GM18505 (cell line): ENCODE measurements around the gene WBP1L.
"Not testable (repeated sequence)": the region's sequence is repeated elsewhere in the genome, so short reads cannot be mapped to it uniquely, and the experiment has no call there.

Source experiments
- ATAC-seq: cut with Tn5 transposase; IDR thresholded peaks from one replicate; pipeline ENCODE4 v1.9.1; 2021; ENCODE audit not compliant: unreplicated experiment
- POLR2A ChIP-seq: IDR thresholded peaks from 4 replicates; pipeline ENCODE4 v1.6.1; 2011; ENCODE audit warnings: borderline replicate concordance; ENCODE audit not compliant: insufficient read depth, insufficient read length; ENCODE audit errors: extremely low read depth

The WBP1L gene

GRCh38 chr10:102735065-102735562 lies 8.6 kb upstream of the WBP1L start:
- no peak for TF ChIP-seq POLR2A
- no peak for ATAC-seq

GRCh38 chr10:102738692-102739121 lies 5.0 kb upstream of the WBP1L start:
- TF ChIP-seq POLR2A, result no peak
- ATAC-seq, result no peak

GRCh38 chr10:102740229-102740628 lies 3.5 kb upstream of the WBP1L start:
- no peak for ATAC-seq
- no peak for TF ChIP-seq POLR2A

DNA sequence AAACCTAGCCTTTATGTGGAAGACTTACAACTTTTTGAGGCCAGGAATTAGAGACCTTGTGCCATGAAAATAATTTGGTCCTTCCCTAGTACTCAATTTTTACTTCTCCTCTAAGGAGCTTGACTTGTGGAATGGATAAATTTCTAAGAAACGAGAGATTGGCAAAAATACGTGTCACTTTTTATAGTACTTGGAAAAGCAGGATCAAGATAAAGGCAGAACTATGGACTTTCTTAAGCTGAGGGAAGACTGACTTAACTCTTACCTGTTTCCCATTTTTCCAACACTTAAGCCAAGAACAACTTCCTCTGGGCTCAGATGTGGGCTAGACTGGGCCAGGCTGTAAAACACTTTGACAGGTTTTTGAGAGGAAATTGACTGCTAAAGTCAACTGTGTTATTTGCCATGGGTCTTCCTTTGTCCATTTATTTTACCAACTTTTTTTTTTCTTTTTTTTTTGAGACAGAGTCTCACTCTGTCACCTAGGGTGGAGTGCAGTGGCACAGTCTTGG lies 2.0 kb upstream of the WBP1L start:
- TF ChIP-seq POLR2A, result no peak

DNA sequence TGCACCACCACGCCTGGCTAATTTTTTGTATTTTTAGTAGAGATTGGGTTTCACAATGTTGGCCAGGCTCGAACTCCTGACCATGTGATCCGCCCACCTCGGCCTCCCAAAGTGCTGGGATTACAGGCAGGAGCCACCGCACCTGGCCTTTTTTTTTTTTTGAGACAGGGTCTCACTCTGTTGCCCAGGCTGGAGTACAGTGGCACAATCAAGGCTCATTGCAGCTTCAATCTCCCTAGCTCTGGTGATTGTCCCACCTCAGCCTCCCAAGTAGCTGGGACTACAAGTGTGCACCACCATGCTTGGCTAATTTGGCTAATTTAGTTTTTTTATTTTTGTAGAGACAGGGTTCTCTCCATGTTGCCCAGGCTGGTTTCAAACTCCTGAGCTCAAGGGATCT lies 1.4 kb upstream of the WBP1L start:
- not testable (repeated sequence) for ATAC-seq

More for the DNA sequence above, 2.0 kb upstream of the WBP1L start:
- no peak for ATAC-seq

DNA sequence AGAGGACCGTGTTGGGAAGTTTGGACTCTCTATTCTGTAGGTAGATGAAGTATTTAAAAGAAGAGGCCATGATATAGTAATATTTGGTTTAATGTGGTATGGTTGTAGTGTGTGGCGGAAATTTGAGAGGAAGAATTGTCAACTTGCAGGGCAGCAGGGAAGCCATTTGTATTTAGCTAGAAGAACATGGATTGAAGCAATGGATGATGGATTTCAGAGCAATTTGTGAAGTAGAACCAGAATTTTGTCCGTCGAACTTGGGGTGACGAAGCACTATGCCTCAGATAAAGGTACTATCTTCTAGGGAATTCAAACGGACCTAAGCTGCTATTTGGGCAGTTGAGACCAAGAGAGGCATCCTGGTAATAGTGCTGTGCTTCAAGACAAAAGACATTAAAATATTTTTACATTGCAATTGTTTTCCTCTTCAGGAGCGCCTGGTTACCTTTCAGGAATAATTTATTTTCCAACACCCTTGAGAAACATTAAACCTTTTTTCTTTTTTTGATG lies 615 bp upstream of the WBP1L start:
- no peak for ATAC-seq
- no peak for TF ChIP-seq POLR2A

DNA sequence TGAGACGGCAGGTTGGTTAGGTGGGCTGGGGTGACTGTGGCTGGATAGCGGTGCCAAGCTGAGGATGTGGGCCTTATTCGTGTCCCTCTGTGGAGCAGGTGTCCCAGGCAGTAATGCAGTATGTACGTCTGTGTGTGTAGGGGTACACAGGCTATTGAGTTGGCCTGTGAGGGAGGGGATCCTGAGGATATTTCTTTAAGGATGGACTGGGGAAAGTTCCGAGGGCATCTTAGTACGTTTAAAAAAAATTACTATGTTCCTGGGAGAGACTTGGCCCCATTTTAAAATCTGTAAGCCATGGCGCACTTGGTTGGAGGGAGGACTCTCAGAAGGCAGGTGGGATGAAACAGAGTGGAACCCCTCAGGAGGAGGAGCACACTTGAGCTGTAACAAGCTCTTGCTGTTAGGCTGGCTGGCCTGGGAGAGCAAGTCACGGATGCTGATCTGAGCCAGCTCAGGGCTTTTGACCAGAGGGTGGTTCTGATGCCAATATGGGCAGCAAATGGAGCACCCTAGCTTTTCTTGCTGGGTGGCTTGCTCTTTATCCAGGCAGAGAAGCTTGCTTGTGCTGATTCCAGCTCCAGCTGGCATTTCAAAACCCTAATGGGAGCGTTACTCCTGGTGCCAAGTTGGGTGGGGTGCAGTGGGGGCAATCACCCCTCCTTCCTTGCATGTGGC lies 765 bp downstream of the WBP1L start:
- TF ChIP-seq POLR2A, result no peak
- ATAC-seq, result peak; percentile 10

DNA sequence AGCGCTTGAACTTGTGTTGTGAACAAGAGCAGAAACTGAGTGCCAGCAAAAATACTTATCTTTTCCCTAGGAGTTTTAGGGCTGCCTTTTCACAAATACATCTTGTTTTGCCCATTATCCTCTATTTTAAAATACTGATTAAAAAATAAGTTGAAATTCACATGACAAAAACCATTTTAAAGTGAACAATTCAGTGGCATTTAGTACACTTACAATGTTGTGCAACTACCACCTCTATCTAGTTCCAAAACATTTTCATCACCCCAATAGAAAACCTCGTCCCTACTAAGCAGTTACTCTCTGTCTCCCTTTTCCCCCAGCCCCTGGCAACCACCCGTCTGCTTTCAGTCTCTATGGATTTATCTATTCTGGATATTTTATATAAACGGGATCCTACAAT lies 1.4 kb downstream of the WBP1L start:
- no peak for TF ChIP-seq POLR2A
- no peak for ATAC-seq

GRCh38 chr10:102752266-102752930 lies 8.7 kb downstream of the WBP1L start:
- no peak for TF ChIP-seq POLR2A
- no peak for ATAC-seq

DNA sequence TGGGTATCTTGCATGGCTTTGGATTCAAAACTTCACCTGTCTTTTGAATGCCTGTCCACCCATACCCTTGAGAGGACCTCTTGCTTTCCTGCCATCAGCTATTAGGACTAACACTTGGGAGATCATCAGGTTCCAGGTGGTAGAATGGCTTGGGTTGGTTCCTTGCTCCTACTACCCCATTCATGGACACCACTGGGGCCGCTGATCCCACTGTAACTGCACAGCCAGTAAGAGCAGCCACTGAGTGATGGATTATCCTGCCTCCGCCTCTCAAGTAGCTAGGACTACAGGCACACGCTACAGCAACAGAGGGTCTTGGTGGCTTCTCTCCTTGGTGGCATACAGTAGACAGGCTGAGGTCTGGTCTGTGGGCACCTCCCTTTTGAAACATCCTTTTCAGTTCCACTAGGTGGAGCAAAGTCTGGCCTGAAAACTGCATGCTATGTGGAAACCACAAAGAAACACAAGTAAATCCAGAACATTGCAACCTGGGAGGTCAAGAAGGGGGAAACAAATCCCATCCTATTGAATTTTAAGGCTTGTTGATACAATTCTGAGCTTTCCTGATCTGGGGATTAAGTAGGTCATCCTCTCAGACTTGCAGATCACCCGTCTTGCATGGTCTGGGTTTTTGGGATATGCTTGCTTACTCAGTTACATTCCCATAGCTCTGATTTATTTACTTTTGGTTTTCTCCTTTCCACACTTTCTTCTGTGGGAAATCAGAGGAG lies 9.4 kb downstream of the WBP1L start:
- no peak for TF ChIP-seq POLR2A
- ATAC-seq, result no peak

GRCh38 chr10:102753718-102754117 lies 10.0 kb downstream of the WBP1L start:
- no peak for ATAC-seq
- TF ChIP-seq POLR2A, result no peak

GRCh38 chr10:102757323-102757722 lies 13.6 kb downstream of the WBP1L start:
- ATAC-seq, result no peak
- no peak for TF ChIP-seq POLR2A

DNA sequence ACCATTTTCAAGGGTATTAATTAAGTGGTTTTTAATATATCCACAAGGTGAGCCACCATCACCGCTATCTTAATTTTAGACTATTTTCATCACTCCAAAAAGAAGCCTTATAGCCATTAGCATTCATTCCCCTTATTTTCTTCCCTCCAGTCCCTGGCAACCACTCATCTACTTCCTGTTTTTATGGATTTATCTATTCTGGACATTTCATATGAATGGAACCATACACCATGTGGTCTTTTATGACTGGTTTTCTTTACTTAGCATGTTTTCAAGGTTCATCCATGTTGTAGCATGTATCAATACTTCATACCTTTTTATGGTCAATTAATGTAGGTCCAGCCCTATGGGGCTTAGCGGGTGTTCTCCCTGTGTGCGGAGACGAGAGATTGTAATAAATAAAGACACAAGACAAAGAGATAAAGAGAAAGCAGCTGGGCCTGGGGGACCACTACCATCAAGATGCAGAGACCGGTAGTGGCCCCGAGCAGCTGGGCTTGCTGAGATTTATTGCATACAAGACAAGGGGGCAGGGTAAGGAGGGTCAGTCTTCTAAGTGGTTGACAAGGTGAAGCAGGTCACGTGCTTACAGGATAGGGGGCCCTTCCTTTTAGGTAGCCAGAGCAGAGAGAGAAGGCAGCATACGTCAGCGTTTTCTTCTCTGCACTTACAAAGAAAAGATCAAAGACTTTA lies 14.6 kb downstream of the WBP1L start:
- no peak for ATAC-seq
- TF ChIP-seq POLR2A, result no peak

GRCh38 chr10:102758933-102759262 lies 15.2 kb downstream of the WBP1L start:
- ATAC-seq, result not testable (repeated sequence)
